ENCODE measurements around the gene HDHD2. TPM values are rescaled to one million over a fixed set of nuclear protein-coding genes. Genes with fewer than 3 reads are reported as not detected.
A peak's percentile ranks its signal among the peaks of the same experiment; 100 is the strongest.

HDHD2 gene
- total RNA-seq, 1 experiment from 2014 or later: 23.3 TPM

DNA sequence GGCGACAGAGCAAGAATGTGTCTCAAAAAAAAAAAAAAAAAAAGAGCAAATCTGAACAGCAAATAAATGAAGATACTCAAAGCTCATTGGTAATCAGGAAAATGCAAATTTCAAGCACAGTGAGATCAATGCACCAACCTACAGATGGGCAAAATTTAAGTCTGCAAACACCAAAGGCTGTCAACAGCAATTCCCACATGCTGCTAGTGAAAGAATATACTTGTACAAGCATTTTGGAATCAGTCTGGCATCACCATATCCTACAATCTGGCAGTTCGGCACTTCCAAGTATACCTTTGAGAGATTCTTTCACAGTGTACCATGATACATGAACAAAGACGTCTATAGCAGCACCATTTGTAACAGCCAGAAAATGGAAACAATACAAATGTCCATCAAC, 4.1 kb downstream of the HDHD2 start:
- DNase-seq (ENCODE audit: low read depth): no peak

DNA sequence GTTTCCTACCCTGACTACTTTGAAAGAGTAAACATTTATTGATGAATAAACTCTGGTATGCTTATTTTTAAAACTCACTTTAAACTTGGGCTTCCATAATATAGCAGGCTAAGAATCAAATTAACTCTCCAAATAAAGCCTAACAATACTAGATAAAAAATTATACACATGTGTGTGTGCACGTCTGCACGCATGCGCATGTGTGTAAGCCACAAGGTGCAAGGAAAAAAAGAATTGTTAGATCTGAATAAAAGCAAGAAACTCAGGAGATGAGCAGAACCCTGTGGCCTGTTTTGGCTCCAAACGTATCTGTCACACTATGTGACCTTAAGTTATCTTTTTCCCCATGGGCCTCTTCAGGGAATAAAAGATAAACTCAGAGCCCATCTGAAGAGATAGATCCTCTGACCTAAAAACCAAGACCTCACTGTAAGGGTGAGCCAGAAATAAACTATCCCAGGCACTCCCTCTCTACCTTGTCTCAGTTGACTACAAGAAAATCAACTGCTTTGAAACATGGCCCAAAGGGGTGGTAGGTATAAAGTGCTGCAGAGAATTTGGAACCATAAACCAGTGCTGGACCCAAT, 6.3 kb downstream of the HDHD2 start:
- DNase-seq (ENCODE audit: low read depth): no peak

DNA sequence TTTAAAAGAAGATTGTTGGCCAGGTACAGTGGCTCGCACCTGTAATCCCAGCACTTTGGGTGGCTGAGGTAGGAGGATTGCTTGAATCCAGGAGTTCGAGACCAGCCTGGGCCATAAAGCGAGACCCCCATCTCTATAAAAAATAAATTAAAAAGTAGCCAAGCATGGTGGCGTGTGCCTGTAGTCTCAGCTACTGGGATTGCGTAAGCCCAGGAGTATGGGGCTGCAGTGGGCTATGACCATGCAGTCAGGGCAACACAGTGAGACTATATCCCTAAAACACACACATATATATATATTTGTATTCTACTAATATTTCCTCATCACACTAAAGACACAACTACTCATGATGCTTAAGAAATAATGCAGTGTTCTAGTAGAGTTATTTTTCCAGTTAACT, 7.1 kb downstream of the HDHD2 start:
- DNase-seq (ENCODE audit: low read depth): no peak

DNA sequence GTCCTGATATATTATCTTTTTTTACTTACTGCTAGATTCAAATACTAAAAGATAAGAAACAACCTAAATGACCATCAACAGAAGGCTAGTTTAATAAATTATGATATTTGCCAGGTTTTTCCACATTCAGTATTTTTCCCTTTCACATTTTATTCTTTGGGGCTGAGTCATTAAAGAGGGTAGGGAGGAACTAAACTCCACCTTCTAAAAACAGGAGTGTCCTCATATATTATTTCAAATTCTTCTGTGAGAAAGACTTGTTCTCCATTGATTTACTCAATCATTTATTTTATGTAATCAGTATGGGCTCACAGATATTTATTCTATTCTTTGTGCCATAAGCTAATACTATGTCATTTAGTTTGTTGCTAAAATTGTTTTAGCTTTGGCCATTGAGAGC, 9.0 kb downstream of the HDHD2 start:
- DNase-seq (ENCODE audit: low read depth): no peak

DNA sequence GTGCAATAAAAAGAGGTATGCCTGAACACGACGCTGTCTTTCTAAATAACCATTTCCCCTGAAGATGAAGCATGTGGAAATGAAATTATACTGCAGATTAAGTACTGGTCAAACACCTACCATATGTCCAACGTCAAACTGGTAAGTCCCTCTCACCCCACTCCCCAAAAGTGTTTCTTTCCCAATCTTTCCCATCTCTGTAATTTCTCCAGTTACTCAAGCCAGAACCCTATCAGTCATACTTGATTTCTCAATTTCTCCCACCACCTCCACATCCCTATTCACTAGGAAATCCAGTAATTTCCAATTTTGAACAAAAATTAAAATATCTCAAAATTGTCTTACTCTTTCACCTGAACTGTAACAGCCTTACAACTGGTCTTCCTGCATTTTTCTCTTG, 29.2 kb downstream of the HDHD2 start:
- DNase-seq (ENCODE audit: low read depth): no peak

DNA sequence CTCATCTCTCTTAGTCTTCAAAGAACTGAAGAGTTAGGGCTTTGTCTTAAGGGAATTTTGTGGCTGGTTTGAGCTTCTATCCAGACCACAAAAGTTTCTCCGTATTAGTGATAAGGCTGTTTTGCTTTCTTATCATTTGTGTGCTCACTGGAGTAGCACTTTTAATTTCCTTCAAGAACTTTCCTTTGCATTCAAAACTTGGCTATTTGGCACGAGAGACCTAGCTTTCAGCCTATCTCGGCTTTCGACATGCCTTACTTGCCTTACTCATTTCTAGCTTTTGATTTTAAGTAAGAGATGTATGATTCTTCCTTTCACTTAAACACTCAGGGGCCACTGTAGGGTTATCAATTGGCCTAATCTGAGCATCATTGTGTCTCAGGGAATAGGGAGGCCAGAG, 29.9 kb downstream of the HDHD2 start:
- no peak for DNase-seq (ENCODE audit: low read depth)

DNA sequence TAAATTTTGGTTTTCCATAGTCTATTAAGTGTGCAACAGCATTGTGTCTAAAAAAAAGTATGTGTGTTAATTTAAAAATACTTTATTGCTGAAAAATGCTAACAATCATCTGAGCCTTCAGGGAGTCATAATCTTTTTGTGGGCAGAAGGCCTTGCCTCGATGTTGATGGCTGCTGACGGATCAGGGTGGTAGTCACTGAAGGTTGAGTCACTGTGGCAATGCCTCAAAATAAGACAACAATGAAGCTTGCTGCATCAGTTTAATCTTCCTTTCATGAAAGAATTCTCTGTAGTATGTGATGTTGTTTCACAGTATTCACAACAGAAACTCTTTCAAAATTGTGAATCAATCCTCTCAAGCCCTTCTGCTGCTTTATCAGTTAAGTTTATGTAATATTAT, 31.3 kb downstream of the HDHD2 start:
- DNase-seq (ENCODE audit: low read depth): peak; percentile 73

DNA sequence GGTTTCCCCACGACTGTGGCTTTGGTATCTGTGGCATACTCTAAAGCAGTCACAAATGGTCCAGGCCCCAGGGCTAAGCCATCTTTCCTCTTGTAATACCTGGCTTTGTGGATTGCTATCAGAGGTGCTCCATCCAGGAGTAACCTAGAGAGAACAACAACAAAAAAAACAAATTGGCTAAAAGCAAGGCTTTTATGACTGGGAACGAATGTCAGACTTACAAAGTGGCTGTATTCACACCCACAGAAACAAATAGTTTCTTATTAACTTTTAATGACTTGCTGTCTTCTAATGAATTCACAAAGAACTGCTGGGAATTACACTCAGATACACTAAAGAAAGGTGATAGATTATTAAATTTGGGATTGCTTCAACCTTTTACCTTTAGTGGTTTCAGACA, 35.1 kb downstream of the HDHD2 start:
- no peak for DNase-seq (ENCODE audit: low read depth)

DNA sequence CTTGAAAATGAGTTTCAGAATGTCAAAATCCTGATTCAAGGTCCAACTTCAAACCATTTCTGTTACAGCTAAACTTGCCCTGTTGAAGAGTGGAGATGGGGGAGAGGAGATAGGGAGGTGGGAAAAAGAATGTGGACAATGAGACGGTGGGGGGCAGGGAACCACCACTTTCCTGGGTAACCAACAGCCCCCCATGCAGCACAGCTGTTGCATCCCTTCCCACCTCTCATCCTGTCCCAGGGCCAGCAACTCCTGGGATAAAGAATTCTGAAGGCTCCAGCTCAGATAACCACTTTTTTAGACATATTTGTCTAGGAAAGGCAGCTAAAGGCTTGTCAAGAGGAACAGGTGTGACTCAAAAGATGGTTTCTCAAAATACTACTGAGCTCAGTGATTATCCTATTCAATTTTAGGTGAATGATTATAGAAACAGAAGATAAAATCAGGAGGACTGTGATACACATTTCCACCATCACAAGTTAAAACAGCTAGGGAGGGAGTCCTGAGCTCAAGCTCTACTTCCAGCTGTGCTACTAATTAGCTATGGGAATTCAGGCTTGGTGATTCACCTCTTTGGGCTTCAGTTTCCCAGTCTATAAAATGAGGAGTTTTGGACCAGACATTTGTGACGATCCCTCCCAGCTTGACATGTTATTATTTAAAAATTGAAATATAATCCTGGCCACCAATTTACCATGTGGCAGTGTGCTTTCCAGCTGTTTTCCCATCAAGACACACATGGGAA, 36.3 kb downstream of the HDHD2 start:
- peak; percentile 43 for DNase-seq (ENCODE audit: low read depth)

DNA sequence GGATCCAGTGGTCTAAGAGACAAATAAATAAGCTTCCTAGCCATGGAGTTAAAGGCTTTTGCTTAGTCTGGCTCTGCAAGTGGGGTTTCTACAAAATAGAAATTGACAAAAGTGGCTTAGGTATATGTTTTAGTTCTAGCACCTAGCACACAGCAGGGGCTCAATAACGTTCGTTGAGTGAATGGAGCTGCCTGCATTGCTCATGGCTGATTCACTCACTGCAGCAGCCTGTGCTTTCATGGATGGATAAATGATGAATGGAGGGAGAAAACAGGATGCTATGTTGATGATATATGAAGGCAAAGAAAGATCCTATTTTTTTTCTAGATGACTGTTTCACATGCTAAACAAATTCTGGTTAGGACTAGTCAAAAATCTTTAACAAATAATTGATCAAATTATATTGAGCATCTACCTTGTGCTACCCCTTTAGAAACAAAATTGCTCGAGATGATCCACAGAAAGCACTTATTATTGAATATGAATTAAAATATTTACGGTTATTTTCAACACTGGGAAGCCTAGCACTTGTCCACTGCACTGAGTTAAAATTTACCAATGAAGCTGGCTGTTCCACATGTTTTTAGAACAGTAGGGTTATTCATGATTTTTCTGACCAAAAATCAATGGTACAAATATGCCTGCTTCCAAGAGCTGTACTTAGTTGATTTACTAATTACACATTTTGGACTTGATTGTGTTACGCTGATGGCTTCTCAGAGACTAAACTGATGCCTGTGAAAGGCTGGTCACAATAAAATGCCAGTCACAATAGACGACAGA, 39.6 kb downstream of the HDHD2 start:
- no peak for DNase-seq (ENCODE audit: low read depth)

DNA sequence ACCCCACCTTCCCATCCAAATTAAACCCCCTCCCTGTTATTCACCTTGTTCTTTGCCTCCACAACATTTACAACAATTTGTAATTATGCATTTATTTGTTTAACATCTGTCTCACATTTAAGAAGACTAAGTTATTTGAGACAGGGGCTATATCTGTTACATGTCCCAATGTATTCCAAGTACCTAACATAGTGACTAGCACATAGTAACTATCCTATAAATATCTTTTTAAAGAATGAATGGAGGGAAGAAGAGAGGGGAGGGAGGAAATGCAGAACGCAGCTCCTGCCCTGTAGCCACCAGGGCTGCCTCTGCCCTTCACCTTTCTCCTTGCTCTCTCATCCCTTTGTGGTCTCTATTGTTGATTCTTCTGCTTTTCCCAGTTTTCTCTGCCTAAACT, 40.6 kb downstream of the HDHD2 start:
- no peak for DNase-seq (ENCODE audit: low read depth)

DNA sequence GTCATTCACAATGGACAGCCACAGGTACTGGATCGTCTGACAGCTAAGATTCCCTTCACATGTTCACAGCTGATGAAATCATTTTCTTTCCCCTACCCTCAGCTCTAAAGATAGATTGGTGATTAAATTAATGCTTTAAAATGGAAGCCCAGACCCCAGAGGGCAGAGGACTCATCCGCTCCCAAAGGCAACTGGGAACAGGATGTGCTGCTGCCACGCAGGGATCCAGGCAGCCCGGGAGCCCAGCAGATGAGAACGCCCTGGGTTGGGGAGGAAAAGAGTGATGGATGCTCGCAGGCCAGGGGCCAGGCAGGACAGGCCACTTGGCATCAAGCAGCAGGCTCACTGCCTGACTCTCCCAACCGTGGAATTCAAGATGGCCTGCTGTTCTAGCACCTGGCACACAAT, 41.3 kb downstream of the HDHD2 start:
- DNase-seq (ENCODE audit: low read depth): no peak

DNA sequence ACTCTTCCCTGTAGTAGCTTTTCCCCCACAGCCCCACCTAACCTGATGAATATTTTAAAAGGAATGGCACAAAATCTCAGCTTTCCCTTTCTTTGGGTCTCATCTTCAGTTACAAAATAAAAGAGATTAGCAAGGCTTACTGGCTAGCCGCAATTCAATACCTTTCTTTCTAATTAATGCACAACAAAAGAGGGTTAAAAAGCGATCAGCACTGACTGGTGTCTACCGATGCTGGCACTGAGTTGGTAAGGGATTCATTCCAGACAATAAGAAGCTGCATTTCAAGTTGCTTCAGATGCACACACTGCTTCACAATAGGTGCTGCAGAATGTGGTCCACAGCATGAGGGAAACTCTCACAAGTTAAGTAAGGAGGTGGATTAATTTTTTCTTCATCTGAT, 41.9 kb downstream of the HDHD2 start:
- no peak for DNase-seq (ENCODE audit: low read depth)

DNA sequence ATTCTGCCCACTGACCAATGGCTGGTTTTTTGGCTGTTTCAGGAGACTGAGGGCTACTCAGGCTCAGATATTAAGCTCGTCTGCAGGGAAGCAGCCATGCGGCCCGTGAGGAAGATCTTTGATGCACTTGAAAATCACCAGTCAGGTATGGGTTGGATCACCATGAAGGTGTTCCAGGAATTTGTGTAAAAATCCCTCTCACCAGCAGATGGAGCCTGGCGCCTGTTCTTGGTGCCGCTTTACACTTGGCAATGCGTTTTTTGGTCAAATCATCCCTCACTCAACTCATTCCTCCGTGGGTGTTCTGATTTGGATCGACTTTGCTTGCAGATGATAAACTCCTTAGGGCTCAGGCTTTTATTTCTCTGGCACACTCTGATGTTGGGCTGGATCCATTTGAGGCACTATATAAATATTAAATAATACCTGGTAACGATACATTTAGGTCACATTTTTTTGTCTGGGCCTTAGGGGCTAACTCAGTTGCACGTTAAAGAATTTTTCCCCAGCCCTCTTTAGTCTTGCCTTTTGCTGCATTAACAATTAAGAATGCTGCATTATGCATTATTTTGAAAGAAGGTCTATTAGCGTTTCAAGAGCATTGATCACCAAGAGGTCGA, 50.0 kb downstream of the HDHD2 start:
- peak; percentile 38 for DNase-seq (ENCODE audit: low read depth)

DNA sequence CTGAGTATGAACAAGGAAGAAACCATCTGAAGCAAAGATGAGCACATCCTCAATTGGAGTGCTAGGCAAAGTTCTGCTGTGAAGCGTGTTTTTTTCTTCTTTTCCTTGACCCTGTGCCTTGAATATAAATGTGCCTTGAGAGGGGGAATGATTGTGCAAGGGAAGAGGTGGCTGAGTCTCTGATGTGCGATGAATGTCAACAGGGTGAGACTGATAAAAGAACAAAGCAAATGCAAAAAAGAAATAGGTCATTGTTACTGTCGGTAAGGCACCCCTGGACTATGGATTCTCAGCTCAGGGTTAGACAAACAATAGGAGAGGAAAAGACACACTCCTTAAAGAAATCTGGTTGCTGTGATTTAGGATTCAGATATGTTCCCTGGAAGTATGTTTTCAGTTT, 54.5 kb downstream of the HDHD2 start:
- DNase-seq (ENCODE audit: low read depth): no peak

DNA sequence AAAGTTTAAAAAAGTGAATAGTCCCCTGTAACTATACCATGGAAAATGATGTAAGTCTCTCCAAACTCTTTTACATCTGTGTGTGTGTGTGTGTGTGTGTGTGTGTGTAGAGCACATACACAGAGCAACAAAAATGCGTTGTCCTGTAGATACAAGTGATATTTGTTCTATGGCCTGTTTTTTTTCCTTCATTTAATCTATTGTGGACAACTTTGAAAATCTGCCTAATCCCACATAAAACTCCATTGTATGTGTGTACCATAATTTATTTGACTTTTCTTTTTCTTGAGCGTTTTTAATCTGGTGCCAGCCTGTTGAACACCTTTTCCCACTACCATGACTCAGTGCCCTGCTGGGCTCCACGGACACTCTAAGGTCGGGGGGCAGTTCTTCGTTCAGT, 62.6 kb downstream of the HDHD2 start:
- no peak for DNase-seq (ENCODE audit: low read depth)

DNA sequence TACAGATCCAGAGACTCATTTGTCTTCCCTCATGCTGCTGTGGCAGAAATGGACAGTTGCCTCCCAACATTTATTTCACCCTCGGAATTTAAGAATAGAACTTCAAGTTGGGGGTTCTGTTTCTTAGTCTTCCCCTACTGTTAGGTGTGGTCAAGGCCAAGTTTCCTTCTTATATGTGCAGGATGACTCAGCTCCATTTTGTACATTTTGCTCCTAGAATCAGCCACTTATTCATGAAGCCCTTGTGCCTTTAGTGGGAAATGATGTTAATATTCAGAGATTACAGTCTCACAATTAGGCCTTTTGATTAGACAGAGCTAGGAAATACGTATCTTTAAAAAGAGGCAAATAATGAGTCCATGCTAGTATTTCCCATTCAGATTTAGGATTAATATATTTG, 68.7 kb downstream of the HDHD2 start:
- DNase-seq (ENCODE audit: low read depth): peak; percentile 34

DNA sequence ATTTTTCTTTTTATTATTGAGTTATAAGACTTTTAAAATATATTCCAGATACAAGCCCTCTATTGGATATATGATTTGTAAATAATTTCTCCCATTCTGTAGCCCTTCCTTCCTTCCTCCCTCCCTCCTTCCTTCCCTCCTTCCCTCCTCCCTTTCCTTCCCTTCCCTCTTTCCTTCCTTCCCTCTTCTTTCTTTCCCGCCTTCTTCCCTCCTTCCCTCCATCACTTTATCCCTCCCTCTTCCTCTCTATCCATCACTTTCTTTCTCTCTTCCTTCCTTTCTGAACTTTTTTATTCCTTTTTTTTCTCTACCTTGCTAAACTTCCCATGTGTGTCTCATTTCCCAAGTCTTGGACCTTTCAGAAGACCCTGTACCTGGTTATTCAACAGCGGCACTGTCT, 69.4 kb downstream of the HDHD2 start:
- no peak for DNase-seq (ENCODE audit: low read depth)

DNA sequence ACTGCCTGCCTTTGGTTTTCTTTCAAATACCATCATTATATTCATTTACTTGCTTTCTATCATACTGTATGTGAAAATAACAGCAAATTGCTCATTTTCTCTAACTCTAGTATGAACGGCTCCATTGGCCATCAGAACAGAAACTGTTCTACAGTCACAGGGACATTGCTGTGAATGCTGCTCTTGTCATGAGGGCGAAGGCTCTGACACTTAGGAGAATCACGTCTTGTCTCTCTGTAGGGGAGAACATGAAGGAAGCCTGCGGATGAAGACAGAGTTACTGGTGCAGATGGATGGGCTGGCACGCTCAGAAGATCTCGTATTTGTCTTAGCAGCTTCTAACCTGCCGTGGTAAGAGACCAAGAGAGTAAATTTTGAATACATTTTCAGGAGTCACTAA, 73.2 kb downstream of the HDHD2 start:
- DNase-seq (ENCODE audit: low read depth): no peak

DNA sequence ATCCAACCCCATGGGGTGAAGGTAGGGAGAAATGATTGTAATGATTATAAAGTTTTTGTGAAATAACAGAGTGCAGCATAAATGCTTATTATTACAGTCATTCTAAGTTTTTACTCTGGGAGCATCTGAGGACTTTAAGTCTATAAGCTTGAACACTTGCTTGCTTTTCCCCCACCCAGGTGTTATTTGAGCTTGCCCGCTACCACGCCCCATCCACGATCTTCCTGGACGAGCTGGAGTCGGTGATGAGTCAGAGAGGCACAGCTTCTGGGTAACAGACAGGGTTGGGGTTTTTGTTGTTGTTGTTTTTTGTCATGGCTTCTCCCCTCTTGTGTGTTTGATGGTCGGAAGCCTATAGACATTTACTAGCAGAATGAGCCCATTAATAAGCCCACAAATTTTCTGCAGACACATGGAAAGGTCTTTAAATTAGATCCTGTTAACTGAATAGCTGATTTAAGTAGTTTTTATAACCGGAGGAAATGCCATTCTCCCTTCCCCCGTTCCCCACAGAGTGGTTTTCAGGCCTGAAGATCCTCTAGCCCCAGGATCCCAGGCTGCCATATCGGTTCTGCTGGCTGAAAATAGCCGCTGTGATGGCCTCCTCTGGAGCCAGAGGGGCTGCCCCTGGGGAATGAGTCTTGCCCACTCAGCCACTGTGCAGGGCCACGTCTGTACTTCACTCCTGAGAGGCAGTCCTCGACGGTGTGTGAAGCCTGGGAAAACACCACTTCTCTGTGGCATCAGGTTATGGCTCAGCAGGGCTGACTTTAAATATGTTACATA, 75.0 kb downstream of the HDHD2 start:
- DNase-seq (ENCODE audit: low read depth): peak; percentile 58

DNA sequence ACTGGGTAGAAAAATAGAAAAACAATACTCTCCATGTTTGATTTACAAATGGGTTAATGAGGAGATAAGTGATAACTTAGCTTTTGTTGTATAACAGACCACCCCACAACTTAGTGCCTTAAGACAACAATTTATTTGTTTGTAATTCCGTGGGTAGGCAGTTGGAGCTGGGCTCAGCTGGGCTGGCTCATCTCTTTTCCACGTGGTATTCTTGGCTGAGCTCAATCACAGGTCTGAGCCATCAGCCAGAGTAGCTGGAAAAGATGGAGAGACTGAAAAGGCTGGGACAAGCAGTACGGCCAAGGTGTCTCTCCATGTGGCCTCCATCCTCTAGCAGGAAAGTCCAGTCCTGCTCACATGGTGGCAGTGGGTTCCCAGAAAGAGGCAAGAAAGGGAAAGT, 82.7 kb downstream of the HDHD2 start:
- no peak for DNase-seq (ENCODE audit: low read depth)

DNA sequence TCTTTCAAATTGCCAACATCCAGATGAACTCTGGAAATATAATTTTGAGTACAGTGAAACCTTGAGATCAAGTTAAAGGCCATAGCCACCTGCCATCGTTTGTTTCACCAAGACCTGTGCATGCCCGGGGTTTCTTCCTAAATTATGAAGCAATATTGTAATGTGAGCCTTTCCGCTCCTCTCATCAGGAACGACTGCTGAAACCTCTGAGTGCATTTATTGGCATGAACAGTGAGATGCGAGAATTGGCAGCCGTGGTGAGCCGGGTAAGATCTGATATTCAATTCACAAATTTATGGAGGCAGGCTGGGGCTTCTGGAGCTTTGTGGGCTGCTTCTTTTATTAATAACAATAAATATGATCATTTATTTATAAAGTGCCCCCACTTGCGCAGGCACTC, 87.2 kb downstream of the HDHD2 start:
- DNase-seq (ENCODE audit: low read depth): no peak

Measured in LHCN-M2 (cell line).